ENCODE measurements around the gene WDFY2.

The WDFY2 gene

DNA sequence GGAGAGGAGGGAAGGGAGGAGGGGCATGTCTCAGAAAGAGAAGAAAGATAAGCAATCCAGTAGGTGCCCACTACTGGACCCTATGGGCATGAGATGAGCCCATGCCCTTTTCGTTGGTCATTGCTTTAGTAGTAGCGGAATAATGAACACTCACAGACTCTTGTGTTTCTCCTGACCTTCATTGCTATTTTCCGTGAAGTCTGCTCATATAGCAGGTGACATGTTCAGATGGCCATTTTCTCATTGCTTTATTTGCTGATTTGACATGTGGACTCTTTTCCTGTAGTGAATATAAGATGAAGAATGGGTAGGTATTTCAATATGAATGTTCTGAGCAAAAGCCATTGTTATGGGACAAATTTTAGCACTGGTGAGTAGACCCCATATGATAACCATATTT is 16.4 kb downstream of the WDFY2 start:
- TF ChIP-seq, protein P1, sequence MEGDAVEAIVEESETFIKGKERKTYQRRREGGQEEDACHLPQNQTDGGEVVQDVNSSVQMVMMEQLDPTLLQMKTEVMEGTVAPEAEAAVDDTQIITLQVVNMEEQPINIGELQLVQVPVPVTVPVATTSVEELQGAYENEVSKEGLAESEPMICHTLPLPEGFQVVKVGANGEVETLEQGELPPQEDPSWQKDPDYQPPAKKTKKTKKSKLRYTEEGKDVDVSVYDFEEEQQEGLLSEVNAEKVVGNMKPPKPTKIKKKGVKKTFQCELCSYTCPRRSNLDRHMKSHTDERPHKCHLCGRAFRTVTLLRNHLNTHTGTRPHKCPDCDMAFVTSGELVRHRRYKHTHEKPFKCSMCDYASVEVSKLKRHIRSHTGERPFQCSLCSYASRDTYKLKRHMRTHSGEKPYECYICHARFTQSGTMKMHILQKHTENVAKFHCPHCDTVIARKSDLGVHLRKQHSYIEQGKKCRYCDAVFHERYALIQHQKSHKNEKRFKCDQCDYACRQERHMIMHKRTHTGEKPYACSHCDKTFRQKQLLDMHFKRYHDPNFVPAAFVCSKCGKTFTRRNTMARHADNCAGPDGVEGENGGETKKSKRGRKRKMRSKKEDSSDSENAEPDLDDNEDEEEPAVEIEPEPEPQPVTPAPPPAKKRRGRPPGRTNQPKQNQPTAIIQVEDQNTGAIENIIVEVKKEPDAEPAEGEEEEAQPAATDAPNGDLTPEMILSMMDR (IDR thresholded peaks at IDR 0.05; ENCODE audit: low read length, missing control alignments), result no peak
- DNase-seq (ENCODE audit: low read depth), result no peak
- H3K4me3 ChIP-seq (replicated peaks; ENCODE audit: low read depth, low read length), result no peak overlapping the region

GRCh38 chr13:51601601-51602565 is 17.6 kb downstream of the WDFY2 start:
- H3K4me3 ChIP-seq (replicated peaks; ENCODE audit: low read depth, low read length), result no peak overlapping the region
- TF ChIP-seq, protein P1 (IDR thresholded peaks at IDR 0.05; ENCODE audit: low read length, missing control alignments), result no peak
- no peak for DNase-seq (ENCODE audit: low read depth)

- DNase-seq (ENCODE audit: low read depth), result no peak
- no peak overlapping the region for H3K4me3 ChIP-seq (replicated peaks; ENCODE audit: low read depth, low read length)
- TF ChIP-seq, protein P1 (IDR thresholded peaks at IDR 0.05; ENCODE audit: low read length, missing control alignments), result no peak
Measured at GRCh38 chr13:51603716-51604115, 19.5 kb downstream of the WDFY2 start.

DNA sequence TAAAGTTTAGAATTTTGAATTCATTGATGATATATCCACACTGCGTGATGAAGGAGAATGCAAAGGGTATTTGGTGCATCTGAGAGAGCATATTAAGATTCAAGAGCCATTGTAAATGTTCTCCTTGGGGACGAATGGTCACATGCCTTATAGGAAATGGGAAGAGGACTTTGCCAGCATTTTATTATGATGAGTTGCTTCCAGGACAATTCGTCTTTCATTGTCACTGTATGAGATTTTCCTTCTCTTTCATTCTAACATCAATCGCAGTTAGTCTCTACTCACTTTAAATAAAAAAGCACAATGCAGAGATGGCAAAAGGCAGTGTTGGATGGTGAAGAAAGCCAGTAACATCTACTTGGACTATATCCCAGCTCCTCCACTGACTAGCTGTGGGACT is 21.4 kb downstream of the WDFY2 start:
- DNase-seq (ENCODE audit: low read depth), result no peak
- TF ChIP-seq, protein P1 (IDR thresholded peaks at IDR 0.05; ENCODE audit: low read length, missing control alignments), result no peak
- H3K4me3 ChIP-seq (replicated peaks; ENCODE audit: low read depth, low read length), result no peak overlapping the region

GRCh38 chr13:51607165-51607564 is 22.9 kb downstream of the WDFY2 start:
- TF ChIP-seq, protein P1 (IDR thresholded peaks at IDR 0.05; ENCODE audit: low read length, missing control alignments), result no peak

GRCh38 chr13:51608857-51609406 is 24.7 kb downstream of the WDFY2 start:
- DNase-seq (ENCODE audit: low read depth), result no peak

More at GRCh38 chr13:51607165-51607564, 22.9 kb downstream of the WDFY2 start:
- no peak for DNase-seq (ENCODE audit: low read depth)
- H3K4me3 ChIP-seq (replicated peaks; ENCODE audit: low read depth, low read length), result no peak overlapping the region

More at GRCh38 chr13:51608857-51609406, 24.7 kb downstream of the WDFY2 start:
- TF ChIP-seq, protein P1 (IDR thresholded peaks at IDR 0.05; ENCODE audit: low read length, missing control alignments), result no peak
- H3K4me3 ChIP-seq (replicated peaks; ENCODE audit: low read depth, low read length), result no peak overlapping the region

Measured in fibroblast of pulmonary artery (primary cell).